Gastroesophageal sphincter (tissue), 3 donors: ENCODE data around the gene GNAQ.

Source experiments
- CTCF ChIP-seq, 4 experiments: fragments of 200-600 bp in 2 of 4; fragments of 450-650 bp in 2 of 4; sonication (generic) in 1 of 4; IDR thresholded peaks; one replicate each; pipeline ENCODE4 v1.5.1; 2017 to 2019; ENCODE audit warnings: antibody characterized with exemption in 4 of 4, mild to moderate bottlenecking in 2 of 4, moderate library complexity in 2 of 4
- POLR2AphosphoS5 ChIP-seq: sonication (generic); formaldehyde crosslinking; IDR thresholded peaks from one replicate; pipeline ENCODE4 v1.6.1; 2017; ENCODE audit warnings: antibody characterized with exemption

GRCh38 chr9:77883133-77883532, 148.5 kb downstream of the GNAQ start:
- TF ChIP-seq POLR2AphosphoS5 = no peak
- no peak for TF ChIP-seq CTCF (IDR thresholded peaks at IDR 0.05)
